GM23338 (cell line): ENCODE measurements around the gene MEGF6. TPM values are rescaled to one million over a fixed set of nuclear protein-coding genes. Genes with fewer than 3 reads are reported as not detected.

Source experiments
- ATAC-seq: fragments of 200-7000 bp; cut with Tn5 transposase; 3 replicates; pipeline ENCODE4 v1.9.1; 2020
- DNase-seq: peaks from one replicate; pipeline ENCODE4 v3.0.0-alpha.2; 2015; ENCODE audit warnings: low spot score
- H2AFZ ChIP-seq: fragments of 200-600 bp; sonication (generic); 2 replicates; pipeline ENCODE4 v1.8.0; 2016; ENCODE audit warnings: antibody characterized with exemption, mild to moderate bottlenecking, moderate library complexity
- H3F3A ChIP-seq: fragments of 200-600 bp; sonication (generic); replicated peaks from 2 replicates; pipeline ENCODE4 v1.8.0; 2017; ENCODE audit warnings: antibody characterized with exemption, mixed run types, low read depth
- H3K27ac ChIP-seq: fragments of 200-600 bp; sonication (generic); 2 replicates; pipeline ENCODE4 v1.6.1; 2016; ENCODE audit warnings: low read depth
- H3K27me3 ChIP-seq: fragments of 200-600 bp; sonication (generic); 2 replicates; pipeline ENCODE4 v1.8.0; 2016; ENCODE audit warnings: mild to moderate bottlenecking, mixed run types, moderate library complexity; ENCODE audit not compliant: insufficient read depth
- H3K36me3 ChIP-seq: fragments of 200-600 bp; sonication (generic); 2 replicates; pipeline ENCODE4 v1.8.0; 2016; ENCODE audit warnings: mild to moderate bottlenecking; ENCODE audit not compliant: insufficient read depth
- H3K4me1 ChIP-seq: fragments of 200-600 bp; sonication (generic); 2 replicates; pipeline ENCODE4 v1.8.0; 2016; ENCODE audit warnings: mild to moderate bottlenecking, moderate library complexity; ENCODE audit not compliant: insufficient read depth
- H3K4me2 ChIP-seq: fragments of 200-600 bp; sonication (generic); 2 replicates; pipeline ENCODE4 v1.7.1; 2017; ENCODE audit warnings: mixed run types
- H3K4me3 ChIP-seq: fragments of 200-600 bp; sonication (generic); 2 replicates; pipeline ENCODE4 v1.6.1; 2016; ENCODE audit warnings: mixed run types
- H3K79me2 ChIP-seq: fragments of 200-600 bp; sonication (generic); replicated peaks from 2 replicates; pipeline ENCODE4 v1.8.0; 2017; ENCODE audit warnings: mild to moderate bottlenecking; ENCODE audit not compliant: insufficient read depth
- H3K9me2 ChIP-seq: fragments of 200-600 bp; sonication (generic); 2 replicates; pipeline ENCODE4 v1.8.0; 2017; ENCODE audit not compliant: insufficient read depth
- H4K20me1 ChIP-seq: fragments of 200-600 bp; sonication (generic); replicated peaks from 2 replicates; pipeline ENCODE4 v1.8.0; 2017; ENCODE audit warnings: mild to moderate bottlenecking; ENCODE audit not compliant: insufficient read depth
- H3K27ac Mint-ChIP-seq: 2 replicates; pipeline ENCODE4 v1.8.0; 2020; ENCODE audit warnings: inconsistent platforms, mild to moderate bottlenecking, moderate library complexity, mixed read lengths
- H3K27me3 Mint-ChIP-seq: 3 replicates; pipeline ENCODE4 v1.8.0; 2022; ENCODE audit warnings: low read depth, mild to moderate bottlenecking, moderate library complexity, mixed read lengths, inconsistent platforms; ENCODE audit not compliant: insufficient read depth, poor library complexity
- H3K36me3 Mint-ChIP-seq: 3 replicates; pipeline ENCODE4 v1.8.0; 2021; ENCODE audit warnings: low read depth, mild to moderate bottlenecking, inconsistent platforms, moderate library complexity, mixed read lengths
- H3K4me1 Mint-ChIP-seq: 3 replicates; pipeline ENCODE4 v1.8.0; 2020; ENCODE audit warnings: mild to moderate bottlenecking, inconsistent platforms, mixed read lengths
- H3K4me3 Mint-ChIP-seq: 3 replicates; pipeline ENCODE4 v1.8.0; 2021; ENCODE audit warnings: moderate library complexity, mild to moderate bottlenecking, inconsistent platforms, mixed read lengths
- H3K9me3 Mint-ChIP-seq: 3 replicates; pipeline ENCODE4 v1.8.0; 2020; ENCODE audit warnings: moderate library complexity, mild to moderate bottlenecking, inconsistent platforms, mixed read lengths
- CREB1 ChIP-seq: fragments of 250-450 bp; sonication (Bioruptor Pico); IDR thresholded peaks from 2 replicates; pipeline ENCODE4 v1.5.0; 2020; ENCODE audit warnings: low read depth, mild to moderate bottlenecking, moderate library complexity
- CTCF ChIP-seq, 2 experiments: fragments of 200-600 bp in 1 of 2; sonication (generic) in 1 of 2; conservative IDR thresholded peaks; 2 replicates each; pipeline versions ENCODE4 v1.5.1 to v1.6.1; 2016 to 2017; ENCODE audit warnings: antibody characterized with exemption in 2 of 2, low read depth in 2 of 2, mild to moderate bottlenecking in 2 of 2, moderate library complexity in 1 of 2
- ETS1 ChIP-seq: IDR thresholded peaks from 2 replicates; pipeline ENCODE4 v1.6.1; 2016; ENCODE audit warnings: antibody characterized with exemption
- EZH2 ChIP-seq: fragments of 200-600 bp; sonication (generic); IDR thresholded peaks from one replicate; pipeline ENCODE4 v1.8.0; 2017; ENCODE audit warnings: antibody characterized with exemption, mild to moderate bottlenecking, low read depth; ENCODE audit not compliant: unreplicated experiment
- EZH2phosphoT487 ChIP-seq: fragments of 200-600 bp; sonication (generic); IDR thresholded peaks from one replicate; pipeline ENCODE4 v1.8.1; 2018; ENCODE audit warnings: antibody characterized with exemption; ENCODE audit not compliant: unreplicated experiment
- JUNB ChIP-seq: IDR thresholded peaks from one replicate; pipeline ENCODE4 v1.6.1; 2016; ENCODE audit warnings: antibody characterized with exemption; ENCODE audit not compliant: unreplicated experiment
- NANOG ChIP-seq: IDR thresholded peaks from 2 replicates; pipeline ENCODE4 v1.6.1; 2016; ENCODE audit warnings: antibody characterized with exemption, borderline replicate concordance
- POLR2AphosphoS5 ChIP-seq: IDR thresholded peaks from 2 replicates; pipeline ENCODE4 v1.6.1; 2016; ENCODE audit warnings: antibody characterized with exemption, low read depth
- STAT1 ChIP-seq: IDR thresholded peaks from one replicate; pipeline ENCODE4 v1.6.1; 2016; ENCODE audit warnings: antibody characterized with exemption; ENCODE audit not compliant: unreplicated experiment
- ZNF114 ChIP-seq: fragments of 250-450 bp; sonication (Bioruptor Pico); IDR thresholded peaks from 2 replicates; pipeline ENCODE4 v1.5.0; 2020; ENCODE audit warnings: mild to moderate bottlenecking, moderate library complexity
- ZNF331 ChIP-seq: fragments of 250-450 bp; sonication (Bioruptor Pico); IDR thresholded peaks from 2 replicates; pipeline ENCODE4 v1.5.0; 2020; ENCODE audit warnings: low read depth, mild to moderate bottlenecking, moderate library complexity
- ZNF462 ChIP-seq: fragments of 250-450 bp; sonication (Bioruptor Pico); IDR thresholded peaks from 2 replicates; pipeline ENCODE4 v1.5.0; 2020; ENCODE audit warnings: mild to moderate bottlenecking, moderate library complexity
- polyA plus RNA-seq: library from polyadenylated mRNA; unstranded; fragments of >200 nt; fragmentation: Nextera tagmentation; extraction: Ambion mirVana; gene quantifications from 2 replicates; pipeline ENCODE4 v1.2.1, GENCODE V29; 2016
- total RNA-seq: library from RNA; depleted of rRNA; stranded (reverse); fragments of >200 nt; shearing (Covaris generic); gene quantifications from 2 replicates; pipeline ENCODE4 v1.2.3, GENCODE V29; 2014
- TF ChIP-seq, protein P1 (sequence below): IDR thresholded peaks from one replicate; pipeline ENCODE4 v1.6.1; 2018; ENCODE audit warnings: antibody characterized with exemption; ENCODE audit not compliant: unreplicated experiment

Gene MEGF6
- total and polyA plus RNA-seq, 2 experiments from 2014 or later = 4.0 to 21.4 TPM

- 0 out of 2 replicates have a peak overlapping the region, but pooled peaks have one; percentile 50 for H3K27ac ChIP-seq
Observed at GRCh38 chr1:3632298-3632697, 21.0 kb upstream of the MEGF6 start.

More at GRCh38 chr1:3632298-3632697, 21.0 kb upstream of the MEGF6 start:
- Histone ChIP-seq H3K27me3 (no peaks in the 10 kb centered on the region), H3K36me3 (peaks cover 8% of the 10 kb centered on the region; the same call in 1 of the 2 replicates), H3K9me2 (no peaks in the 10 kb centered on the region), H3F3A (no peaks in the 10 kb centered on the region; the same call in 1 of the 2 replicates), H4K20me1 (peaks cover 3% of the 10 kb centered on the region; the same call in 1 of the 2 replicates), H3K4me3 (no peak overlapping the region), H3K79me2 (no peaks in the 10 kb centered on the region), H3K4me2 (no peak overlapping the region), H3K4me1 (no peaks in the 10 kb centered on the region), H2AFZ (no peak overlapping the region)
- Mint-ChIP-seq H3K27ac (peak overlapping the region; percentile 44; the same call in 1 of the 2 replicates), H3K9me3 (no peaks in the 10 kb centered on the region), H3K27me3 (peaks cover 7% of the 10 kb centered on the region), H3K36me3 (peaks cover 54% of the 10 kb centered on the region), H3K4me3 (no peak overlapping the region), H3K4me1 (peaks cover 3% of the 10 kb centered on the region)
- no peak for ATAC-seq
- TF ChIP-seq EZH2phosphoT487 = no peak
- TF ChIP-seq ETS1 = no peak
- no peak for TF ChIP-seq ZNF114 (CRISPR knock-in tag)
- no peak for TF ChIP-seq CTCF (conservative IDR thresholded peaks at IDR 0.05; ENCODE audit: low read depth in 2 of 2)
- TF ChIP-seq ZNF462 = no peak
- no peak for TF ChIP-seq NANOG
- TF ChIP-seq, protein P1, sequence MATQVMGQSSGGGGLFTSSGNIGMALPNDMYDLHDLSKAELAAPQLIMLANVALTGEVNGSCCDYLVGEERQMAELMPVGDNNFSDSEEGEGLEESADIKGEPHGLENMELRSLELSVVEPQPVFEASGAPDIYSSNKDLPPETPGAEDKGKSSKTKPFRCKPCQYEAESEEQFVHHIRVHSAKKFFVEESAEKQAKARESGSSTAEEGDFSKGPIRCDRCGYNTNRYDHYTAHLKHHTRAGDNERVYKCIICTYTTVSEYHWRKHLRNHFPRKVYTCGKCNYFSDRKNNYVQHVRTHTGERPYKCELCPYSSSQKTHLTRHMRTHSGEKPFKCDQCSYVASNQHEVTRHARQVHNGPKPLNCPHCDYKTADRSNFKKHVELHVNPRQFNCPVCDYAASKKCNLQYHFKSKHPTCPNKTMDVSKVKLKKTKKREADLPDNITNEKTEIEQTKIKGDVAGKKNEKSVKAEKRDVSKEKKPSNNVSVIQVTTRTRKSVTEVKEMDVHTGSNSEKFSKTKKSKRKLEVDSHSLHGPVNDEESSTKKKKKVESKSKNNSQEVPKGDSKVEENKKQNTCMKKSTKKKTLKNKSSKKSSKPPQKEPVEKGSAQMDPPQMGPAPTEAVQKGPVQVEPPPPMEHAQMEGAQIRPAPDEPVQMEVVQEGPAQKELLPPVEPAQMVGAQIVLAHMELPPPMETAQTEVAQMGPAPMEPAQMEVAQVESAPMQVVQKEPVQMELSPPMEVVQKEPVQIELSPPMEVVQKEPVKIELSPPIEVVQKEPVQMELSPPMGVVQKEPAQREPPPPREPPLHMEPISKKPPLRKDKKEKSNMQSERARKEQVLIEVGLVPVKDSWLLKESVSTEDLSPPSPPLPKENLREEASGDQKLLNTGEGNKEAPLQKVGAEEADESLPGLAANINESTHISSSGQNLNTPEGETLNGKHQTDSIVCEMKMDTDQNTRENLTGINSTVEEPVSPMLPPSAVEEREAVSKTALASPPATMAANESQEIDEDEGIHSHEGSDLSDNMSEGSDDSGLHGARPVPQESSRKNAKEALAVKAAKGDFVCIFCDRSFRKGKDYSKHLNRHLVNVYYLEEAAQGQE = no peak
- no peak for TF ChIP-seq ZNF331 (CRISPR knock-in tag)
- TF ChIP-seq JUNB = no peak
- TF ChIP-seq POLR2AphosphoS5 = no peak
- TF ChIP-seq STAT1 = no peak
- no peak for TF ChIP-seq EZH2
- no peak for TF ChIP-seq CREB1 (CRISPR knock-in tag)
- DNase-seq = no peak
